ENCODE data around the gene MUC5AC.
"Not testable (repeated sequence)": the region's sequence is repeated elsewhere in the genome, so short reads cannot be mapped to it uniquely, and the experiment has no call there.

MUC5AC gene

DNA sequence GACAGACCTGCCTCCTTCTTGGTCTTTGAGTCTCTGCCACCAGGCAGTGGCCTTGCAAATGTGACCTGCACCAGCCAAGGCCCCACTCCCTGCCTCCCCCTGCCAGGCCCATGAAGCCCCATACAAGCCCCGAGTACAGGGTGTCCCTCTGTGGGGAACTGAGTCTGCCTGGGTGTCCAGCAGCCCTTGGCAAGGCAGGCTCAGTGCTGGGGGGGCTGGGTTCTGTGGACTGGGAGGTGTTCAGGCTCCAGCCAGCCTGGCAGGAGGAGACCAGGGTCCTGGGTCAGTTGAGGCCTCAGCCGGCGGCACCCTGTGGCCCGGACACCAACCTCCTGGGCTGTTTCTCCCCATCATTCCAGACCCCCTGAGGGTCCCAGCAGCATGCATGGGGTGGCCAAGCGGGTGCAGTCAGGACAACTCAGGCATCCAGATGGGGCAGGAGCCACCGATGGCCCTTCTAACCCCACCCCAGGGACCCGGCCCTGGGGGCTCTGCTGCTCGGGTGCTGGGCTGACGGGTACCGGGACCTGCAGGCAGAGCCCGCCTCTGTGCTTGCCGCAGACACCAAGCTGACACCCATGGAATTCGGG lies 5.7 kb downstream of the MUC5AC start:
- DNase-seq, result no peak

DNA sequence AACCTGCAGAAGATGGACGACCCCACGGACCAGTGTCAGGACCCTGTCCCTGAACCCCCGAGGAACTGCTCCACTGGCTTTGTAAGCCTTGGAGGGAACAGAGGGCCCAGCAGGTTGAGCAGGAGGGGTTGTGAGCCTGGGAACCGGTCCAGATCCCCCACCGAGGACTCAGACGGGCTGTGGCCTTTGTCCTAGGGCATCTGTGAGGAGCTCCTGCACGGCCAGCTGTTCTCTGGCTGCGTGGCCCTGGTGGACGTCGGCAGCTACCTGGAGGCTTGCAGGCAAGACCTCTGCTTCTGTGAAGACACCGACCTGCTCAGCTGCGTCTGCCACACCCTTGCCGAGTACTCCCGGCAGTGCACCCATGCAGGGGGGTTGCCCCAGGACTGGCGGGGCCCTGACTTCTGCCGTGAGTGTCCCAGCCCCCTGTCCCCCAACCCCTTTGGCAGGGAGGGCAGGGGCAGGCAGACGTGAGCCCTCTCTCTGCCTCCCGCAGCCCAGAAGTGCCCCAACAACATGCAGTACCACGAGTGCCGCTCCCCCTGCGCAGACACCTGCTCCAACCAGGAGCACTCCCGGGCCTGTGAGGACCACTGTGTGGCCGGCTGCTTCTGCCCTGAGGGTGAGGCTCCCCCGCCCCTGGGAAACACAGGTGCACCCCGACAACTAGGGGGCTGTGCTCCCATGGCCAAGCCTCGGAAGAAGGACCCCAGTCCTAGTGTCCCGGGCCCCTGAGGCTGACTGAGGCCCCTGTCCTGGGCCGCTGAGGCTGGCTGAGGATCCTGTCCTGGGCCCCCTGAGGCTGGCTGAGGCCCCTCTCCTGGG lies 6.4 kb downstream of the MUC5AC start:
- DNase-seq, result no peak

DNA sequence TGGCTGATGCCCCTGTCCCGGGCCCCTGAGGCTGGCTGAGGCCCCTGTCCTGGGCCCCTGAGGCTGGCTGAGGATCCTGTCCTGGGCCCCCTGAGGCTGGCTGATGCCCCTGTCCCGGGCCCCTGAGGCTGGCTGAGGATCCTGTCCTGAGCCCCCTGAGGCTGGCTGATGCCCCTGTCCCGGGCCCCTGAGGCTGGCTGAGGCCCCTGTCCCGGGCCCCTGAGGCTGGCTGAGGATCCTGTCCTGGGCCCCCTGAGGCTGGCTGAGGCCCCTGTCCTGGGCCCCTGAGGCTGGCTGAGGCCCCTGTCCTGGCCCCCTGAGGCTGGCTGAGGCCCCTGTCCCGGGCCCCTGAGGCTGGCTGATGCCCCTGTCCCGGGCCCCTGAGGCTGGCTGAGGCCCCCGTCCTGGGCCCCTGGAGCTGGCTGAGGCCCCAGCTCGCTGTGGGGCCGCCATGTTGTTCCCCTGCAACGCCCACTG lies 7.1 kb downstream of the MUC5AC start:
- DNase-seq, result not testable (repeated sequence)

DNA sequence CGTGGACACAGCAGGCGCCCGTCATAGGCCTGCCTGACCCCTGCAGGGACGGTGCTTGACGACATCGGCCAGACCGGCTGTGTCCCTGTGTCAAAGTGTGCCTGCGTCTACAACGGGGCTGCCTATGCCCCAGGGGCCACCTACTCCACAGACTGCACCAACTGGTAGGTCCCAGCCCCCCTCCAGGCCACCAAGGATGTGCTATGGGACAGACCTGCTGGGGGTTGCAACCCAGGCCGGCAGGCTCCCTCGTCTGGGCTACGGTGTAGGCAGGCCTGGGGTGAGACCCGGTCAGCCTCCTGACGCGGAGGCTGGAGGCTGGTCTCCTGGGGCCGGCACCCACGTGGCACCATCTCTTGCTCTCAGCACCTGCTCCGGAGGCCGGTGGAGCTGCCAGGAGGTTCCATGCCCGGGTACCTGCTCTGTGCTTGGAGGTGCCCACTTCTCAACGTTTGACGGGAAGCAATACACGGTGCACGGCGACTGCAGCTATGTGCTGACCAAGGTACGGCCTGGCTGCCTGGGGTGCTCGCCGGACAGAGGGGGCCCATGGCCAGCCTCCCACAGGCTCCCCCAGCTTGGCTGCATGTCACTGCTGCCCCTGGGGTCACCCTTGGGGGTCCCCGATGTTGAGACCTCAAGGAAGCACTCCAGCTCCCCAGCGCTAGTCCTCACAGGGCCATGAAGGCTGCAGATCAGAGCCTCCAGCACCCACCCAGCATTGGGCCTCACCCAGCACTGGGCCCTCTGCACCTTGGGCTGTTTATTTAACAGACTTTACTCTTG lies 7.7 kb downstream of the MUC5AC start:
- no peak for DNase-seq

DNA sequence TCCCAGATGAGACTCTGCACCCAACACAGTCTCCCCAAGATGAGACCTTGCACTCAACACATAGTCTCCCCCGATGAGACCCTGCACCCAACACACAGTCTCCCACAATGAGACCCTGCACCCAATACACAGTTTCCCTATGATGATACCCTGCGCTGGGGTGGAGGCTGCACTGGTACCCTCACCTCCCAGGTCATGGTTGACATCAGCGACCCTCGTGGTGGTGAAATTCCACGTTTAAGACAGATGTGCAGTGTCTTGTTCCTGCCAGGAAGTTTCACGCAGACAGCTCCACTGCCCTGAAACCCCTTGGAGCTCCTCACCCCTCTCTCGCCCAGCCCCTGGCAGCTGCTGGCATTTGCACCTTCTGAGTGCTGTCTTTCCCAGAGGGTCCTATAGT lies 9.5 kb downstream of the MUC5AC start:
- DNase-seq, result no peak

DNA sequence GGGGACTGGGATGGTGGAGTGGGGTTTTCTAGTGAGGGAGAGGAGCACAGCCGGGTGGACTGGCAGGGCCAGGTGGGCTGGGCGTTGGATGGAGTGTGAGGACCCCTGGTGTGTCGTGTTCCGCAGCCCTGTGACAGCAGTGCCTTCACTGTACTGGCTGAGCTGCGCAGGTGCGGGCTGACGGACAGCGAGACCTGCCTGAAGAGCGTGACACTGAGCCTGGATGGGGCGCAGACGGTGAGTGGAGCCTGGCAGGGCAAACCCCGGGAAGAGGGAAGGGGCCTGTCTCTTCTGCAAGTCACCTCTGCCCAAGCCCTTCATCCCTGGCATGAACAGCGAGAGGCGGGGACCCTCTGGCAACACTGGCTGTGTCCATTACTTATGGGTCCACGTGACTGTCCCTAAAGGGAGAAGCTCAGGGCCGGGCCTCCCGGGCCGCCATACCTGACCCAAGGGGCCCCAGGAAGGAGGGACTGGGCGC lies 10.0 kb downstream of the MUC5AC start:
- DNase-seq, result no peak

DNA sequence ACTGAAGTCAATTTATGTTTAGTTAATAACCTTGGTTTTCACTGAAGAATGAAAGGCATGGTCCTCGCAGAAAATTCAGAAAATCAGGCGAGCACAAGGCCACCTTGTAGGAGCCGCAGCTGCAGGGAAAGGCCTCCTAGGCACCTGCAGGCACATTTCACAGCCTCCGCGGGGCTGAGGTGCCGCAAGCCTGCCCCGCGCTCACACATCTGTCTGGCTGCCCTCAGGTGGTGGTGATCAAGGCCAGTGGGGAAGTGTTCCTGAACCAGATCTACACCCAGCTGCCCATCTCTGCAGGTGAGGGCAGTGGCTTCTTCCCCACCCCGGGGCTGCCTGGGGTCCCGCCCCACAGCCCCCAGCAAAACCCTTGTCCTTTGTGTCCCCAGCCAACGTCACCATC lies 10.5 kb downstream of the MUC5AC start:
- no peak for DNase-seq

DNA sequence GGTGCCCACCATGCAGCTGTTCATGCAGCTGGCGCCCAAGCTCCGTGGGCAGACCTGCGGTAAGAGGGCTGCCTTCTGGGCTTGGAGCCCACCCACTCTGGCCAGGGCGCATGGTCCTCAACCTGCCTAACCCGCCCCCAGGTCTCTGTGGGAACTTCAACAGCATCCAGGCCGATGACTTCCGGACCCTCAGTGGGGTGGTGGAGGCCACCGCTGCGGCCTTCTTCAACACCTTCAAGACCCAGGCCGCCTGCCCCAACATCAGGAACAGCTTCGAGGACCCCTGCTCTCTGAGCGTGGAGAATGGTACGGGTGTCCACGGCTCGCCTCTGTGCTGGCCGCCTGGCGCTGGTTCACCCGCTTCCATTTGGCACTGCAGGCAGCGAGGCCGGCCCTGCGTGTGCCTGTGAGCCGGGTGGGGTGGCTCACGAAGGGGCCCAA lies 11.0 kb downstream of the MUC5AC start:
- DNase-seq, result no peak

DNA sequence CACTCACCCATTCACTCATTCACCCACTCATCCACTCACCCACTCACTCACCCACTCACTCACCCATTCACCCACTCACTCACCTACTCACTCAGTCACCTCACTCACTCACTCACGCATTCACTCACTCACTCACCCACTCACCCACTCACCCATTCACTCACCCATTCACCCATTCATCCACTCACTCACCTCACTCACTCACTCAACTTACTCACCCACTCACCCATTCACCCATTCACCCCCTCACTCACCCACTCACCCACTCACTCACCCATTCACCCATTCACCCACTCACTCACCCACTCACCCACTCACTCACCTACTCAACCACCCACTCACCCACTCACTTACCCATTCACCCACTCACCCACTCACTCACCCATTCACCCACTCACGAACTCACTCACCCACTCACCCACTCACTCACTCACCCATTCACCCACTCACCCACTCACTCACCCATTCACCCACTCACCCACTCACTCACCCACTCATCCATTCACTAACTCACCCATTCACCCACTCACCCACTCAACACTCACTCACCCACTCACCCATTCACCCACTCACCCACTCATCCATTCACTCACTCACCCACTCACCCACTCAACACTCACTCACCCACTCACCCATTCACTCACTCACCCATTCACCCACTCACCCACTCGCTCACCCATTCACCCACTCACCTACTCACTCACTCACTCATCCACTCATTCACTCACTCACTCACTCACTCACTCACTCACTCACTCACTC lies 13.7 kb downstream of the MUC5AC start:
- DNase-seq, result no peak

DNA sequence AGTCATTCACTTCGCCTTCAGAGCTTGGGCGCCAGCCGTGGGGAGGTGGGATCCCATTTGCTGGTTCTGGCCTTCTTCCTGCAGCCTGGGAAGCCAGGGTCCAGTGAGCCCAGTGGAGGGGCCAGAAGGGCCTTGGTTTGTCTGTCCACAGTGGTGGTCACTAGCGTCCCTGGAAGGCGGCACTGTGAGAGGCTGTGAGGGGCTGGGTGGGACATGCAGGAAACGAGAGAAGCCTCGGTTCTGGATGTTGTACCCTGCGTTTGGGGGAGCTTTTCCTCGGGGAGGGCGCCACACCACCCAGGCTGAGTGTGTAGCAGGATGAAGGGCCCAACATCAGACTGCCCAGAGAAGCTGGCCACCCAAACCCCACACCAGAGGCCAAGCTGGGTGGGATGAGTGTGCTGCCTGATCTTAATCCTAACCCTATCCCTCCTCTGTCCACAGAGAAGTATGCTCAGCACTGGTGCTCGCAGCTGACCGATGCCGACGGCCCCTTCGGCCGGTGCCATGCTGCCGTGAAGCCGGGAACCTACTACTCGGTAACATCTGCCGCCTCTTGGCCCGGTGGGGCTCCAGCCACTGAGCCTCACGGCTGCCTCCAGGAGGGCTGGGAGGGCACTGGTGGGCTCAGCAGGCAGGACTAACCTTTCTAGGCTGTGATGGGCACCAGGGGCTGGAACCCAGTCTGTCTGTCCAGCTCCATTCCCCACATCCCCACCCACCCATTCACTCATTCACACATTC lies 14.4 kb downstream of the MUC5AC start:
- DNase-seq, result no peak

DNA sequence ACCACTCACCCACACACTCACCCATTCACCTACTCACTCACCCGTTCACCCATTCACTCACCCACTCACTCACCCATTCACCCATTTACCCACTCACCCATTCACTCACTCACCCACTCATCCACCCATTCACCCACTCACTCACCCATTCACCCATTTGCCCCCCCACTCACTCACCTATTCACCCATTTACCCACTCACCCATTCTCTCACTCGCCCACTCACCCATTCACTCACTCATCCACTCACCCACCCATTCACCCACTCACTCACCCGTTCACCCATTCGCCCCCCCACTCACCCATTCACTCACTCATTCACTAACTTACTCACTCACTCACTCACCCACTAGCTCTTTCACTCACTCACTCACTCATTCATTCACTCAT lies 15.0 kb downstream of the MUC5AC start:
- no peak for DNase-seq

DNA sequence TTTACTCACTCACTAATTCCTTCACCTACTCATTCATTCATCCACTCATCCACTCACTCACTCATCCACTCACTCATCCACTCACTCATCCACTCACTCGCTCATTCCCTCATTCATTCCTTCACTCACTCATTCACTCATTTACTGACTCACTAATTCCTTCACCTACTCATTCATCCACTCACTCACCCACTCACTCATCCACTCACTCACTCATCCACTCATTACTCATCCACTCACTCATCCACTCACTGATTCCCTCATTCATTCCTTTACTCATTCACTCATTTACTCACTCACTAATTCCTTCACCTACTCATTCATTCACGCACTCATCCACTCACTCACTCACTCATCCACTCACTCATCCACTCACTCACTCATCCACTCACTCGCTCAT lies 15.6 kb downstream of the MUC5AC start:
- not testable (repeated sequence) for DNase-seq

DNA sequence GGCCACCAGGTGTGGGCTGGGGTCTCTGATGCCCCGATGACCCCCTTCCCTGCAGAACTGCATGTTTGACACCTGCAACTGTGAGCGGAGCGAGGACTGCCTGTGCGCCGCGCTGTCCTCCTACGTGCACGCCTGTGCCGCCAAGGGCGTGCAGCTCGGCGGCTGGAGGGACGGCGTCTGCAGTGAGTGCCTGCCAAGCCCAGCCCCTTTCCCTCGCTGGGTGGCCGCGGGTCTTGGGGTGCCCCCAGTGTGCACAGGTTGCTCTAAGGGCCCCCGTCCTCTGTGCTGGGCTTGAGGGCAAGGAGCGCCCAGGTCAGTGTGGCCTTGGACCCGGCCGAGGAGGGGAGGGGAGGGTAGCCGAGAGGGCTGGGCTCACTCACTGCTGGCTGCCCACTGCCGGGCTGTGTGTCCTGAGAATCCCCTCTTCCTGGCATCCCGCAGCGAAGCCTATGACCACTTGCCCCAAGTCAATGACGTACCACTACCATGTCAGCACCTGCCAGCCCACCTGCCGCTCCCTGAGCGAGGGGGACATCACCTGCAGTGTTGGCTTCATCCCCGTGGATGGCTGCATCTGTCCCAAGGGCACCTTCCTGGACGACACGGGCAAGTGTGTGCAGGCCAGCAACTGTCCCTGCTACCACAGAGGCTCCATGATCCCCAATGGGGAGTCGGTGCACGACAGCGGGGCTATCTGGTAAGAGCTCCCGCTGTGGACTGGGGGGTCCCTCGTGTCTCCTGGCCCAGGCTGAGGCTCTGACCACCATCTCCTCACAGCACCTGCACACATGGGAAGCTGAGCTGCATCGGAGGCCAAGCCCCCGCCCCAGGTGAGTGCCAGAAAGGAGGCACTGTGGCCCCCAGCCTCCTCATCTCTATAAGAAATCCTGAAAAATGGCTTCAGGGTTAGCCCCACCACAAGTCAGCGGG lies 17.0 kb downstream of the MUC5AC start:
- DNase-seq, result no peak

DNA sequence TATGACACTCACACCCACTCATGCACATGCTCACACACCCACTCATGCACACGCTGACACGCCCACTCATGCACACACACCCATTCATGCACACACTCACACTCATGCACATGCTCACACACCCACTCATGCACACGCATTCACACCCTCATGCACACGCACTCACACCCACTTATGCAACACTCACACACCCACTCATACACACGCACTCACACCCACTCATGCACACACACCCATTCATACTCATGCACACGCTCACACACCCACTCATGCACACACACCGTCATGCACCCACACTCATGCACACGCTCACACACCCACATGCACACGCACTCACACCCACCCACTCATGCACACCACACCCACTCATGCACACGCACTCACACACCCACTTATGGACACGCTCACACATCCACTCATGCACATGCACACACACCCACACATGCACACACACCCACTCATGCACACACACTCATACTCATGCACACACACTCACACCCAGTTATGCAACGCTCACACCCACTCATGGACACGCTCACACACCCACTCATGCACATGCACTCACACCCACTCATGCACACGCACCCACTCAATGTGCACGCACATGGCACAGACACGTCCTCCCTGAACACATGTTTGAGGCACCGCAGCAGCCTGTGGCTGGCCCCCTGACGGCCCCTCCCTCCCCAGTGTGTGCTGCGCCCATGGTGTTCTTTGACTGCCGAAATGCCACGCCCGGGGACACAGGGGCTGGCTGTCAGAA lies 17.9 kb downstream of the MUC5AC start:
- DNase-seq, result no peak

DNA sequence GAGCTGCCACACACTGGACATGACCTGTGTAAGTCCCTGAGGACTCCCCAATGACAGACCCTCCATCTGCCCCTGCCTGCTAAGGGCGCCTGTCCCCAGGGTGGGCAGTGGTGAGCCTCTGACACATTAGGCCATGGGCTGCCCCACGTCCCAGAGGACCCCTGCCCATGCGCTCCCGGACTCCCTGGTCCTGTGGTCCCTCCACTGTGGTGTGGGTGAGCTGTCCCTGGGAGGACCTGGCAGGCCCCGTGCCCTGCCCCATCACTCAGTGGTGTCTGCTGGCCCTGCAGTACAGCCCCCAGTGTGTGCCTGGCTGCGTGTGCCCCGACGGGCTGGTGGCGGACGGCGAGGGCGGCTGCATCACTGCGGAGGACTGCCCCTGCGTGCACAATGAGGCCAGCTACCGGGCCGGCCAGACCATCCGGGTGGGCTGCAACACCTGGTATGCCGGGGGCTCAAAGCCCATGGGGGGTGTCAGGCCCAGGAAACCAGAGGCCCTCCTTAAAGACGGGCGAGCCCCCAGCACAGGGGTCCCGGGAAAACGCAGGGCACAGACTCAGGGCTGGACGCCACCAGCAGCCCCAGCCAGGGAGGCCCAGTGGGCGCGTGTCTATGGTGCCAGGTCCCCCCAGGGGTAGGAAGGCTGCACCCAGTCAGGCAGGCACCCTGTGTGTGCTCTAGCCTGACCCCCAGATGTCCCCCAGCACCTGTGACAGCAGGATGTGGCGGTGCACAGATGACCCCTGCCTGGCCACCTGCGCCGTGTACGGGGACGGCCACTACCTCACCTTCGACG lies 18.7 kb downstream of the MUC5AC start:
- no peak for DNase-seq

DNA sequence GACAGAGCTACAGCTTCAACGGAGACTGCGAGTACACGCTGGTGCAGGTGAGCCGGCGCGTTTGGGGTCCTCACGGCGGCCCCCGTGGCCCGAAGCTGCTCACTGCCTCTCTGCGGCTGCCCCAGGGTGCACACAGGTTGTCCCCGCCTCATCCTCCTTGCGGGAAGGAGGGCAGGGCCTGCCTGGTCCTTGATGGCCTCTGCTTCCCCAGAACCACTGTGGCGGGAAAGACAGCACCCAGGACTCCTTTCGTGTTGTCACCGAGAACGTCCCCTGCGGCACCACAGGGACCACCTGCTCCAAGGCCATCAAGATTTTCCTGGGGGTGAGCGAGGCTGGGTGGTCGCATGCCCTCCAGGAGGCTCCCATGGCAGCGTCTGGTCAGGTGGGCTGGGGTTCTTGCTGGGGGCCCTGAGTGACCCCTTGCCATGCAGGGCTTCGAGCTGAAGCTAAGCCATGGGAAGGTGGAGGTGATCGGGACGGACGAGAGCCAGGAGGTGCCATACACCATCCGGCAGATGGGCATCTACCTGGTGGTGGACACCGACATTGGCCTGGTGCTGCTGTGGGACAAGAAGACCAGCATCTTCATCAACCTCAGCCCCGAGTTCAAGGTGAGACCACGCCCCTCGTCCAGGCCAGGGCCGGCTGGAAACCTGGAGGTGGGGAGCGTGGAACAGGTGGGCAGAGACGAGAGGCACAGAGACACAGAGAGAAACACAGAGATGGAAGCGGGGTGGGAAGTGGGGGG lies 19.4 kb downstream of the MUC5AC start:
- no peak for DNase-seq

DNA sequence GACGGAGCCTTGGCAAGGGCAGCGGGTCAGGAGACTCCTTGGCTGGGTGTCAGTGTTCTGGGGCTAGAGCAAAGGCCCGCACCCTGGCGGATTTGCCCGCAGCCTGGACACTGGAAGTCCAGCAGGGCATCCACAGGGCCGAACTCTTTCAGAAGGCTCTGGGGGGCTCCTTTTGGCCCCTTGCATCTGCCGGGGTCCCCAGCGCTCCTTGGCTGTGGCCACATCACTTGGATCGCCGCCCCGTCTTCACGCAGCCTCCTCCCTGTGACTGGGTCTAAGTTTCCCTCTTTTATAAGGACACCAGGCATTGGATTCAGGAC lies 20.0 kb downstream of the MUC5AC start:
- no peak for DNase-seq

DNA sequence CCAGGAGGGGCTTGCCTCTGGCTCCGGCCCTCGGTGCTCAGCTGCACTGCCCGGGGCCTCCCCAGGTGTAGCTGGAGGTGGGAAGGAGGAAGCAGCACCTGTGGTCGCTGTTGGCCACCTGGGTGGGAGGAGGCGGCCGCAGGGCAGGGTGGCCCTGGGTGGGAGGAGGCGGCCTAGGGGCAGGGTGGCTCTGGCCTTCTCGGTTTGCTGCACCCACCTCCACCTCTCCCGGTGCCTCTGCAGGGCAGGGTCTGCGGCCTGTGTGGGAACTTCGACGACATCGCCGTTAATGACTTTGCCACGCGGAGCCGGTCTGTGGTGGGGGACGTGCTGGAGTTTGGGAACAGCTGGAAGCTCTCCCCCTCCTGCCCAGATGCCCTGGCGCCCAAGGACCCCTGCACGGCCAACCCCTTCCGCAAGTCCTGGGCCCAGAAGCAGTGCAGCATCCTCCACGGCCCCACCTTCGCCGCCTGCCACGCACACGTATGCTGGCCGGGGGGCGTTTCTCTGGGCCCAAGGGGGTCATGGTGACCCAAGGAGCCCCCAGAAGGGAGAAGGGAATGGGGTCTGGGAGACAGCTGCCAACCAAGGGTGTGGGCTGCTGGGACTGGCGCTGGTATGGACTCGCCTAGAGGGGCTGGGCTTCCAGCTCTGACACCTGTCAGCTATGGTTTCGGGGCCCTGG lies 20.6 kb downstream of the MUC5AC start:
- no peak for DNase-seq
